Osteoblast (primary cell): ENCODE data around the gene LGI2. TPM values are rescaled to one million over a fixed set of nuclear protein-coding genes. Genes with fewer than 3 reads are reported as not detected.

ENCODE experiments used
- DNase-seq: peaks from one replicate; pipeline ENCODE4 v3.0.0; 2011; ENCODE audit warnings: low spot score, mixed read lengths; ENCODE audit not compliant: insufficient read length; ENCODE audit errors: missing footprints
- H2AFZ ChIP-seq: 2 replicates; pipeline ENCODE4 v1.6.0; 2011; ENCODE audit warnings: mild to moderate bottlenecking, low read length
- H3K27ac ChIP-seq: 2 replicates; pipeline ENCODE4 v1.5.1; 2011; ENCODE audit warnings: mild to moderate bottlenecking, low read depth, low read length, moderate library complexity
- H3K27me3 ChIP-seq: 2 replicates; pipeline ENCODE4 v1.6.0; 2012; ENCODE audit warnings: mild to moderate bottlenecking, control low read depth, inconsistent platforms, low read length, moderate library complexity; ENCODE audit not compliant: insufficient read depth
- H3K36me3 ChIP-seq: 2 replicates; pipeline ENCODE4 v1.5.1; 2011; ENCODE audit warnings: mild to moderate bottlenecking, low read length, control low read depth, moderate library complexity; ENCODE audit not compliant: insufficient read depth
- H3K4me1 ChIP-seq: 2 replicates; pipeline ENCODE4 v1.5.1; 2011; ENCODE audit warnings: mild to moderate bottlenecking, low read length, control low read depth, moderate library complexity; ENCODE audit not compliant: insufficient read depth
- H3K4me2 ChIP-seq: 2 replicates; pipeline ENCODE4 v1.6.0; 2011; ENCODE audit warnings: mild to moderate bottlenecking, low read length; ENCODE audit not compliant: insufficient read depth
- H3K4me3 ChIP-seq: fragments of 200-600 bp; sonication (generic); 3 replicates; pipeline ENCODE4 v1.5.1; 2012; ENCODE audit warnings: mild to moderate bottlenecking, low read length, inconsistent platforms; ENCODE audit not compliant: insufficient read depth
- H3K79me2 ChIP-seq: 2 replicates; pipeline ENCODE4 v1.6.0; 2012; ENCODE audit warnings: mild to moderate bottlenecking, low read length, control low read depth, inconsistent platforms; ENCODE audit not compliant: insufficient read depth
- H3K9me3 ChIP-seq: 2 replicates; pipeline ENCODE4 v1.5.1; 2011; ENCODE audit warnings: low read depth, low read length, control low read depth
- H4K20me1 ChIP-seq: 2 replicates; pipeline ENCODE4 v1.6.0; 2012; ENCODE audit warnings: mild to moderate bottlenecking, low read length, control low read depth; ENCODE audit not compliant: insufficient read depth
- total RNA-seq: library from RNA; depleted of rRNA; stranded (reverse); fragments of >200 nt; gene quantifications from 2 replicates; pipeline ENCODE4 v1.2.3, GENCODE V29; 2012
- TF ChIP-seq, protein P1 (sequence below): IDR thresholded peaks from 2 replicates; pipeline ENCODE4 v1.5.1; 2011; ENCODE audit warnings: mild to moderate bottlenecking, low read depth, low read length, moderate library complexity; ENCODE audit errors: extremely low read depth

Gene LGI2
- total RNA-seq, 1 donor: under 0.01 TPM

DNA sequence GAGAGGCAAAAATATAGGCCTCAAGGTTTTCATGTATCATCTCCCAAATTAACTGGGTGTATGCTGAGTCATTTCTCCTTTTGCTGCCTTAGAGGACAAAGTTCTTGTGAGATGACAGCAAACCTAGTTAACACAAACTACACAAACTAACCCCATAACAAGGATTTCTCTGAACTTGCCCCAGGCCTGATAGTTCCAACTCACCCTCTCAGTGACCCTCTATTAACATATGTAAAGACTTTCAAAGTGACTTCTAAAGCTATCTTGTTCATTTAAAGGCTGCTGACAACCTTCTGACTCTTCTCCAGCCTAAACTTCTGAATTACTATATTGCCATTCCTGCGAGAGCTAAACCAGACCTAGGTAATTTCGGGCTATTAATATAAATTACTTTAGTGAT, 74.7 kb downstream of the LGI2 start:
- H3K79me2 ChIP-seq: no peaks in the 10 kb centered on the region
- no peak overlapping the region for H3K4me3 ChIP-seq
- H2AFZ ChIP-seq: no peak overlapping the region
- H3K36me3 ChIP-seq: no peaks in the 10 kb centered on the region
- no peak for DNase-seq
- no peaks in the 10 kb centered on the region for H3K4me1 ChIP-seq
- TF ChIP-seq, protein P1, sequence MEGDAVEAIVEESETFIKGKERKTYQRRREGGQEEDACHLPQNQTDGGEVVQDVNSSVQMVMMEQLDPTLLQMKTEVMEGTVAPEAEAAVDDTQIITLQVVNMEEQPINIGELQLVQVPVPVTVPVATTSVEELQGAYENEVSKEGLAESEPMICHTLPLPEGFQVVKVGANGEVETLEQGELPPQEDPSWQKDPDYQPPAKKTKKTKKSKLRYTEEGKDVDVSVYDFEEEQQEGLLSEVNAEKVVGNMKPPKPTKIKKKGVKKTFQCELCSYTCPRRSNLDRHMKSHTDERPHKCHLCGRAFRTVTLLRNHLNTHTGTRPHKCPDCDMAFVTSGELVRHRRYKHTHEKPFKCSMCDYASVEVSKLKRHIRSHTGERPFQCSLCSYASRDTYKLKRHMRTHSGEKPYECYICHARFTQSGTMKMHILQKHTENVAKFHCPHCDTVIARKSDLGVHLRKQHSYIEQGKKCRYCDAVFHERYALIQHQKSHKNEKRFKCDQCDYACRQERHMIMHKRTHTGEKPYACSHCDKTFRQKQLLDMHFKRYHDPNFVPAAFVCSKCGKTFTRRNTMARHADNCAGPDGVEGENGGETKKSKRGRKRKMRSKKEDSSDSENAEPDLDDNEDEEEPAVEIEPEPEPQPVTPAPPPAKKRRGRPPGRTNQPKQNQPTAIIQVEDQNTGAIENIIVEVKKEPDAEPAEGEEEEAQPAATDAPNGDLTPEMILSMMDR: no peak
- no peak overlapping the region for H3K4me2 ChIP-seq
- H3K9me3 ChIP-seq: peaks cover 2% of the 10 kb centered on the region
- H4K20me1 ChIP-seq: no peaks in the 10 kb centered on the region
- H3K27me3 ChIP-seq: peaks cover 4% of the 10 kb centered on the region
- H3K27ac ChIP-seq: no peak overlapping the region

GRCh38 chr4:24952667-24953066, 78.1 kb downstream of the LGI2 start:
- Histone ChIP-seq H4K20me1 (no peaks in the 10 kb centered on the region), H3K36me3 (no peaks in the 10 kb centered on the region), H3K4me2 (no peak overlapping the region), H3K27ac (no peak overlapping the region), H2AFZ (no peak overlapping the region), H3K27me3 (peaks cover 4% of the 10 kb centered on the region), H3K9me3 (peaks cover 2% of the 10 kb centered on the region), H3K4me1 (no peaks in the 10 kb centered on the region), H3K4me3 (no peak overlapping the region), H3K79me2 (no peaks in the 10 kb centered on the region)
- TF ChIP-seq, protein P1: no peak
- DNase-seq: no peak

DNA sequence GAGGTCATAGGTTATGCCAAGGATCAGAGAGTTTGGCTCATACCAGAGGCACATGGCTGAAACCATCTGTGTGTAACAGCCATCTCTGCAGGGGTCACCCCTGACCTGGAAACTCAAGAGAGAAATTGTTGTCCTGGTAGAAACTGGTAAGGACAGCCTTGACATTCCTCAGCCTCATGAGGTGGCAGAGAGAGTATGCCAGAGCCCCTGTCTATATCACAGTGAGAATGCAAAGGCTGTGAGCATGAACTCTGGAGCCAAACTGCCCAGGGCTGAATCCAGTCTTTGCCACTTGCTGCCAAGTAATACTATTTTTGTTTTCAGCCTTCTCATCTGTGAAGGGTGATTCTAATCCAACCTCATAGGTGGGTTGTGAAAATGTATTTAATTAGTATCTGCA, 80.8 kb downstream of the LGI2 start:
- Histone ChIP-seq H3K9me3 (peaks cover 2% of the 10 kb centered on the region), H3K36me3 (no peaks in the 10 kb centered on the region), H3K27ac (no peak overlapping the region), H3K4me3 (no peak overlapping the region), H4K20me1 (no peaks in the 10 kb centered on the region), H3K79me2 (no peaks in the 10 kb centered on the region), H3K4me2 (no peak overlapping the region), H2AFZ (no peak overlapping the region), H3K4me1 (no peaks in the 10 kb centered on the region), H3K27me3 (peaks cover 4% of the 10 kb centered on the region)
- no peak for DNase-seq
- TF ChIP-seq, protein P1: no peak

Other genes with a start within 250 kb of the LGI2 start
- 2.1 and 4.3 TPM in 2 replicates for gene SOD3, start 235.4 kb downstream of the LGI2 start, total RNA-seq
- gene CCDC149, start 117.9 kb downstream of the LGI2 start, total RNA-seq: 12.3 and 14.7 TPM in 2 replicates
- 8.3 and 9.1 TPM in 2 replicates for gene SEPSECS, start 129.5 kb upstream of the LGI2 start, total RNA-seq
- 20.3 TPM in 2 replicates for gene PI4K2B, start 203.1 kb upstream of the LGI2 start, total RNA-seq